Heart left ventricle (tissue), 13 donors: Measurements from ENCODE around the gene SEMA4G.

Experiments
- POLR2A ChIP-seq, 2 donors: fragments of 450-650 bp; IDR thresholded peaks; one replicate each; pipeline ENCODE4 v1.6.1; 2017; ENCODE audit warnings: antibody characterized with exemption in 2 of 2, mild to moderate bottlenecking in 2 of 2, moderate library complexity in 2 of 2
- TF ChIP-seq, protein P1 (sequence below), 12 donors: fragments of 200-600 bp; sonication (generic) in 4 of 12; IDR thresholded peaks; one replicate each; pipeline versions ENCODE4 v1.5.0 to v1.8.0; 2018 to 2022; ENCODE audit warnings: antibody characterized with exemption in 12 of 12, mild to moderate bottlenecking in 5 of 12
- donor health status: ischemic (EF 13 %, LVEDD 7.1; RV severe dilation, severe dysfunction).
- donor health status: DM: no; HTN: yes; CAD: no.
- donor health status: DM: no; HTN: no; CAD: no.
- donor health status: ischemic (EF 25% LVEDD 6.9; RV normal size, moderate dysfunction).
- donor health status: ischemic (EF 25% LVEDD 5.7; RV mildly dilated, moderate dysfunction).
- donor health status: ischemic (EF 35%, LVEDD 5.7; RV mildly dilated, moderate dysfunction).
- donor health status: nonischemic (EF 11% LVEDD 7.7; RV severe dilation, severe dysfunction).
- donor health status: DM: yes; HTN: yes; CAD: no.
- donor health status: PGD.
- donor health status: ischemic (EF 29% LVEDD 5.4; RV normal size, mild dysfunction).
- donor health status: nonischemic (EF 23%, LVEDD 6.1; RV moderate dilation, normal function).

DNA sequence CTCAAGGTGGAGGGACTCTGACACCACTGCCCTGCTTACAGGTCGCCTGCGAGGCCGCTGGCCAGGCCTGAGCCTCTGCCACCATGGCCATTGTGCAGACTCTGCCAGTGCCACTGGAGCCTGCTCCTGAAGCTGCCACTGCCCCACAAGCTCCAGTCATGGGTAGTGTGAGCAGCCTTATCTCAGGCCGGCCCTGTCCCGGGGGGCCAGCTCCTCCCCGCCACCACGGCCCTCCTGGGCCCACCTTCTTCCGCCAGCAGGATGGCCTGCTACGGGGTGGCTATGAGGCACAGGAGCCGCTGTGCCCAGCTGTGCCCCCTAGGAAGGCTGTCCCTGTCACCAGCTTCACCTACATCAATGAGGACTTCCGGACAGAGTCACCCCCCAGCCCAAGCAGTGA, 33.2 kb downstream of the SEMA4G start:
- TF ChIP-seq POLR2A (IDR thresholded peaks at IDR 0.05) = no peak
- TF ChIP-seq, protein P1, sequence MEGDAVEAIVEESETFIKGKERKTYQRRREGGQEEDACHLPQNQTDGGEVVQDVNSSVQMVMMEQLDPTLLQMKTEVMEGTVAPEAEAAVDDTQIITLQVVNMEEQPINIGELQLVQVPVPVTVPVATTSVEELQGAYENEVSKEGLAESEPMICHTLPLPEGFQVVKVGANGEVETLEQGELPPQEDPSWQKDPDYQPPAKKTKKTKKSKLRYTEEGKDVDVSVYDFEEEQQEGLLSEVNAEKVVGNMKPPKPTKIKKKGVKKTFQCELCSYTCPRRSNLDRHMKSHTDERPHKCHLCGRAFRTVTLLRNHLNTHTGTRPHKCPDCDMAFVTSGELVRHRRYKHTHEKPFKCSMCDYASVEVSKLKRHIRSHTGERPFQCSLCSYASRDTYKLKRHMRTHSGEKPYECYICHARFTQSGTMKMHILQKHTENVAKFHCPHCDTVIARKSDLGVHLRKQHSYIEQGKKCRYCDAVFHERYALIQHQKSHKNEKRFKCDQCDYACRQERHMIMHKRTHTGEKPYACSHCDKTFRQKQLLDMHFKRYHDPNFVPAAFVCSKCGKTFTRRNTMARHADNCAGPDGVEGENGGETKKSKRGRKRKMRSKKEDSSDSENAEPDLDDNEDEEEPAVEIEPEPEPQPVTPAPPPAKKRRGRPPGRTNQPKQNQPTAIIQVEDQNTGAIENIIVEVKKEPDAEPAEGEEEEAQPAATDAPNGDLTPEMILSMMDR (IDR thresholded peaks at IDR 0.05) = no peak
